ENCODE data around the gene CAPN7. TPM values are rescaled to one million over a fixed set of nuclear protein-coding genes. Genes with fewer than 3 reads are reported as not detected.

CAPN7 gene
- total RNA-seq, 1 donor from 2014 or later: 26.2 TPM

DNA sequence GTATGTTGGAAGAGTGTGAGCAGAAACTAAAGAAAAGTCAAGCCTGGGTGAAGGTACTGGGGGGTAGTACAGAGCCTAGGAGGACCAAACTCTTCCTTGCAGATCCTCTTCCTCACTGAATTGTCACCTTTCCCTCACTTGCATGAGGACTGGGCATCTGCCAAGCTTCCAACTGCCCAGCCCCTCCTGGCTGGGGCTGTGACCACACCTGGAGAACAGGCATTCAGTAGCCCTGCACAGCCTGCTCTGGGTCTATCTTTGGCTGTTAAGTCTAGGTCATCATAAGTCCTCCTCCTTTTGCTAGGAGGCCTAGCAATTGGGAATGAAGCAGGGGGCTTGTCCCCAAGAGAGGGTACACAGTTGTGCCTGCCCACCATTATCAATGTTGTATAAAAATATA is 55.2 kb downstream of the CAPN7 start:
- no peak overlapping the region for H3K27ac ChIP-seq (replicated peaks)
- intact Hi-C loops (cut with micrococcal nuclease): no loop called here
- peaks cover 42% of the 10 kb centered on the region for H3K36me3 ChIP-seq
- no peak overlapping the region for H3K4me3 ChIP-seq
- peaks cover 25% of the 10 kb centered on the region for H3K4me1 ChIP-seq
- no peaks in the 10 kb centered on the region for H3K27me3 ChIP-seq (ENCODE audit: low read depth)
- no peak for TF ChIP-seq CTCF (IDR thresholded peaks at IDR 0.05; ENCODE audit: borderline replicate concordance)
- no peaks in the 10 kb centered on the region for H3K9me3 ChIP-seq (replicated peaks)
- no peak for DNase-seq

- H3K9me3 ChIP-seq (replicated peaks): no peaks in the 10 kb centered on the region
- no peak overlapping the region for H3K4me3 ChIP-seq
- TF ChIP-seq CTCF (IDR thresholded peaks at IDR 0.05; ENCODE audit: borderline replicate concordance): no peak
- DNase-seq: no peak
- intact Hi-C loops (cut with micrococcal nuclease): no loop called here
- H3K36me3 ChIP-seq: peaks cover 34% of the 10 kb centered on the region
- peaks cover 18% of the 10 kb centered on the region for H3K4me1 ChIP-seq
- H3K27ac ChIP-seq (replicated peaks): no peak overlapping the region
- no peaks in the 10 kb centered on the region for H3K27me3 ChIP-seq (ENCODE audit: low read depth)
Measured at GRCh38 chr3:15262021-15262420, 56.0 kb downstream of the CAPN7 start.

DNA sequence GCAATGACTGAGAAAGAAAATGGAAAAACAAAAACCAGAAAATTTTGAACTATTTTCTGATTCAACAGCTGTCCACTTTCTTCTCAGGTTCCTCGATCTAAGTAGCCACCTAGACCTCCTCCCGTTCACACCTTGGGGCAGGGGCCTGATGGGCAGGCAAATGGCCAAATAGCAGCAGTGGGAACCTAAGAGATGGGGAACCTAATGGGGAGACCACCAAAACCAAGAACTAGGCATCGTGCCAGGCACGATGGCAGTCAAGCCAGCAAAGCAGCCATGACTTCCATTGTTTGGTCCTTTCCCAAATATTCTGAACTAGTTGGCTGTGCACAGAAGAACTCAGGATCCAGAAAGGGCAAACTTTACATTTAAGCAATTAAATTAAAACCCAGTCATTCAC is 57.1 kb downstream of the CAPN7 start:
- H3K27me3 ChIP-seq (ENCODE audit: low read depth): no peaks in the 10 kb centered on the region
- no peak overlapping the region for H3K4me3 ChIP-seq
- H3K9me3 ChIP-seq (replicated peaks): no peaks in the 10 kb centered on the region
- no peak for TF ChIP-seq CTCF (IDR thresholded peaks at IDR 0.05; ENCODE audit: borderline replicate concordance)
- H3K27ac ChIP-seq (replicated peaks): no peak overlapping the region
- H3K36me3 ChIP-seq: peaks cover 24% of the 10 kb centered on the region
- no peak for DNase-seq
- H3K4me1 ChIP-seq: peaks cover 18% of the 10 kb centered on the region
- intact Hi-C loops (cut with micrococcal nuclease): no loop called here

DNA sequence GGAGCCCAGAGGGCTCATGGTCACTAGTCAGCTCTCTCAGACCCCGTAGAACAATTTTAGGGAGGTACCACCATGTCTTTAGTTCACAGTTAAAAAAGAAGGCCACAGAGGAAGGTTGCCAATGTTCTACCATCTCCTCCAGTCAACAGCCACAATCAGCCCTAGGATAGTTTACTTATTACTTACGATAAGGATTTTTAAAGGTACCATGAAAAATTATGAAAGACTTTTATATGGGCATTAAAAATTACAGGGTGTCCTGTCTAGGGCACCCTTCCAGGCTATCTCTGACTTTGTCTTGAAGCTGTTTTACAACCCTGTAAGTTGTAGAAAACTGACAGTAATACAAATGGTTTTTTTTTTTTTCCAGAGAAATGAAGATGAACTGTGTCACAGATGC is 57.9 kb downstream of the CAPN7 start:
- H3K9me3 ChIP-seq (replicated peaks): no peaks in the 10 kb centered on the region
- peaks cover 16% of the 10 kb centered on the region for H3K36me3 ChIP-seq
- intact Hi-C loops (cut with micrococcal nuclease): no loop called here
- DNase-seq: no peak
- H3K4me1 ChIP-seq: peaks cover 26% of the 10 kb centered on the region
- H3K4me3 ChIP-seq: no peak overlapping the region
- no peaks in the 10 kb centered on the region for H3K27me3 ChIP-seq (ENCODE audit: low read depth)
- TF ChIP-seq CTCF (IDR thresholded peaks at IDR 0.05; ENCODE audit: borderline replicate concordance): no peak
- no peak overlapping the region for H3K27ac ChIP-seq (replicated peaks)

- H3K4me1 ChIP-seq: peaks cover 31% of the 10 kb centered on the region
- H3K9me3 ChIP-seq (replicated peaks): no peaks in the 10 kb centered on the region
- TF ChIP-seq CTCF (IDR thresholded peaks at IDR 0.05; ENCODE audit: borderline replicate concordance): no peak
- no peak for DNase-seq
- H3K4me3 ChIP-seq: no peak overlapping the region
- H3K27ac ChIP-seq (replicated peaks): no peak overlapping the region
- peaks cover 10% of the 10 kb centered on the region for H3K36me3 ChIP-seq
- no peaks in the 10 kb centered on the region for H3K27me3 ChIP-seq (ENCODE audit: low read depth)
- intact Hi-C loops (cut with micrococcal nuclease): no loop called here
Measured at GRCh38 chr3:15264486-15264885, 58.4 kb downstream of the CAPN7 start.
